Measurements from ENCODE around the gene SMIM35. TPM values are rescaled to one million over a fixed set of nuclear protein-coding genes. Genes with fewer than 3 reads are reported as not detected.

SMIM35 gene
- total RNA-seq, 1 experiment from 2014 or later = not detected

GRCh38 chr11:118018401-118018800 lies 68.4 kb downstream of the SMIM35 start:
- Histone ChIP-seq H3K18ac (ENCODE audit: insufficient read length, low read depth, low read length) (no peak overlapping the region), H4K8ac (replicated peaks; ENCODE audit: insufficient read length, low read depth, low read length) (no peak overlapping the region), H3K9me3 (ENCODE audit: control insufficient read depth, low read depth, low read length) (no peaks in the 10 kb centered on the region), H3K14ac (ENCODE audit: insufficient read depth, low read length) (no peak overlapping the region), H2BK12ac (ENCODE audit: insufficient read length, low read depth, low read length) (peak overlapping the region; percentile 45), H4K5ac (ENCODE audit: insufficient read length, low read depth, low read length) (no peak overlapping the region), H3K4ac (ENCODE audit: low read depth, low read length) (no peak overlapping the region), H4K20me1 (ENCODE audit: control insufficient read depth, insufficient read depth, insufficient read length) (no peaks in the 10 kb centered on the region), H3K27ac (ENCODE audit: insufficient read length, low read depth, low read length) (no peak overlapping the region), H3K56ac (ENCODE audit: insufficient read length, low read depth, low read length) (no peak overlapping the region), H2BK20ac (ENCODE audit: low read depth, low read length, poor library complexity, severe bottlenecking) (no peak overlapping the region), H3K23me2 (ENCODE audit: insufficient read length, low read depth, low read length, poor library complexity, severe bottlenecking) (no peaks in the 10 kb centered on the region), H2BK15ac (ENCODE audit: low read depth, low read length) (no peak overlapping the region), H2AK5ac (ENCODE audit: insufficient read length, low read length) (no peak overlapping the region), H2AFZ (ENCODE audit: low read length) (no peak overlapping the region), H3K4me2 (ENCODE audit: insufficient read depth, insufficient read length, low read length) (no peak overlapping the region), H3T11ph (ENCODE audit: low read length) (no peak overlapping the region), H4K91ac (ENCODE audit: insufficient read length, low read depth, low read length) (no peak overlapping the region), H3K4me1 (ENCODE audit: insufficient read depth, low read length) (no peaks in the 10 kb centered on the region), H3K23ac (ENCODE audit: insufficient read length, low read depth, low read length) (no peak overlapping the region), H3K79me1 (ENCODE audit: insufficient read depth, low read depth, low read length, poor library complexity, severe bottlenecking) (no peaks in the 10 kb centered on the region), H3K9ac (ENCODE audit: extremely low read depth, insufficient read length, low read length) (no peak overlapping the region), H3K79me2 (ENCODE audit: insufficient read depth, low read length) (no peaks in the 10 kb centered on the region), H2BK5ac (ENCODE audit: insufficient read length, low read length) (no peak overlapping the region), H2BK120ac (ENCODE audit: low read depth, low read length, poor library complexity, severe bottlenecking) (no peak overlapping the region), H3K27me3 (ENCODE audit: insufficient read depth, low read length) (no peaks in the 10 kb centered on the region)
- Mint-ChIP-seq H3K9me3 (peaks cover 3 to 10% of the 10 kb centered on the region in 2 experiments; a peak in 3 of 5 replicates), H3K27me3 (ENCODE audit: low read depth) (peaks cover 23% of the 10 kb centered on the region), H3K27ac (no peak overlapping the region), H3K4me3 (no peak overlapping the region), H3K4me1 (no peaks in the 10 kb centered on the region), H3K36me3 (ENCODE audit: insufficient read depth in 1 of 3, low read depth in 3 of 3) (no peaks in the 10 kb centered on the region; a peak in 1 of 7 replicates)
- TF ChIP-seq CTCF (conservative IDR thresholded peaks at IDR 0.05) = no peak
- no peak for DNase-seq
- WGBS (ENCODE audit: extremely low coverage, insufficient read length, low lambda C conversion rate) = no CpG with 5 or more reads among the region's 2 CpGs

All from H9 (cell line).